GM18507 (cell line): ENCODE results near the gene SMAD3.
"Not testable (repeated sequence)": the region's sequence is repeated elsewhere in the genome, so short reads cannot be mapped to it uniquely, and the experiment has no call there.

Source experiments
- DNase-seq: peaks from one replicate; pipeline ENCODE4 v3.0.0; 2011; ENCODE audit warnings: low read depth; ENCODE audit not compliant: insufficient read length; ENCODE audit errors: extremely low spot score
- FAIRE-seq: peaks from 2 replicates; lab custom pipeline; 2011; peaks lifted over from hg19 to GRCh38; lab: Jason Lieb, UNC

SMAD3 gene

DNA sequence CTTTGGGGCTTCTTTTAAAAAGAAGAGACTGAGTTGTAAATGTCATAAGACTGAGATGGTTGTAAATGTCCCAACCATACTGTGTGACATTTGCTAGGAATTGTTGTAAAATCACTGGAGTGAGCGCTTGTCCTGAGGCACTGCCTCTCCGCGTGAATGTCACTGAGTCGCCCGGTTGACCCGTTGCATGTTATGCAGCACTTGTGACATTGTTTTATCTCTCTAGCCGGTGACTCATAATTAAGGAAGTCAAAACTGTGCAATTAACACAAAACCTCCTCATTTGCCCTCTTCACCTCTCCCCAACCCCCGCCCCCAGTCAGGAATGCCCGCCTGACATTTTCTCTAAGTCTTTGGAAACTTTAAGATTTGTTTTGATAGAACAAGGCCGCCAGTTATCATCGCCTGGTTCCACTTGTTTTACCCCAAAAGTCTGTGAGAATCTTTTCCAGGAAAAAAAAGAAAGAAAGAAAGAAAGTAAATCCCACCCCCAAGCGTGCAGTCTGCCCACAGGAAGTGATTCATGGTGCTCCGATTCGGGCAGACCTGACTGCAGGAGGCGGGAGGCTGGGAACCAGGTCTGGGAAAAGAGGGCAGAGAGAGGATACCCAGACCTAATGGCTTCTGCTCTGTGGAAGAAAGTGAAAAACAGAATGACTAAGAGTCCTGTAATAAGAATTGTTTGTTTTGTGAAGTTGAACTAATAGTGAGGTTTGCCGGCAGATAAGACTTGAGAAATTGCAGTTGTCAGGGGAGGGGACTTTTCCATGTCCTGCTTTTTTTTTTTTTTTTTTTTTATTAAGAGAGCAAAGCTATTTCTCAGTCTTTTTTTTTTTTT, 84.8 kb downstream of the SMAD3 start:
- DNase-seq = no peak
- FAIRE-seq = no peak

DNA sequence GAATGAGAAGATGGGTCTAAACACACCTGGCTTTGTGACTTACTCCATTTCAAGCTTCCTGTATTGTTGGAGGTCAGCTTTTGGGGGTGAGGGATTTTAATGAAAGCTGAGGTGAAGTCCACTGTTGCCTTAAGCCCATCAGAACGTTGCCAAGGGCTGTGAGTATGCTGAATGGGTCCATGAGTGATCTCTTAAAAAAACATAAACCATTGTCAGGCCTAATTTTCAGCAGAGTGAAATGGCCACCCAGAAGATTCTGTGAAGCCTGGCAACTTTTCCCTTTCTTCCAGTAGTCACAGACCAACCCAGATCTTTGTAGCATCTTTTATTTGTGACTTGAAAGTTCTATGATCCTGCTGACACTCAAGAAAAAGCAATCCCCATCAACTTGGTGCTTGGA, 87.0 kb downstream of the SMAD3 start:
- DNase-seq = no peak
- FAIRE-seq = no peak

GRCh38 chr15:67153044-67153443, 87.6 kb downstream of the SMAD3 start:
- FAIRE-seq, DNase-seq: not testable (repeated sequence)

DNA sequence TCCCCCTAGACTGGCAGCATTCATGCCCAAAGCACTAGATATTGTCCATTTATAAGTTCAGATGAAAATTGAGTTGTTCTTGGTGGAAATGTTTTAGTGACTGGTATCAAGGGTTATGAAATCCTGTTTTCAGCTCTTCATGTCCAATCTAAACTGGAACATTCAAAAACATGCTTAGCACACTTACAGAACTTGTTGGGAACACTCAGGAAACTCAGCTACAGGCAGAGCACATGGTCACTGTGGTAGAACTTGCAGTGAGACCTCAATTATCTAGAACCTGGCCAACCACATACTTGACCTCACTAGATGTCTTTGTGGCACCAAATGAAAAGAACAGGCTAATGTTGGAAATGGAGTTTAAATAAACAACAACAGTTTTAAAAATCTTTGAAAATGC, 88.8 kb downstream of the SMAD3 start:
- no peak for FAIRE-seq
- no peak for DNase-seq

DNA sequence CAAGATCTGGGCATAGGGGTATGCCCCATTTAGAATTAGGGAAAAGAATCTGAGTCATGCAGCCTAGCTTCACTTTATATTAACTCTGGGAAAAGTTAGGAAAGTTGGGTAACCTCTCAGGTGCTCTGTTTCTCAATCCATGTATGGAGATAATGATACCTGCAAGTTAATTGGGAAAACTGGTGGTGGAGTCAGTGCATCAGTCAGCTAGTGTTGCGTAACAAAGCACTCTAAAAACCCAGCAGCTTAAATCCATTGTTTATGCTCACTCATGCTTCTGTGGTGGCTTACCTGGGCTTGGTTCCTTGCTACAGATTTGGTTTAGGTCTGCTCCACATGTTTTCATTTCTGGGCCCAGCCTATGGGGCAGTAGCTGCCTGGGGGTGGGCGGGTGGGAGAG, 91.0 kb downstream of the SMAD3 start:
- no peak for FAIRE-seq
- DNase-seq = no peak

DNA sequence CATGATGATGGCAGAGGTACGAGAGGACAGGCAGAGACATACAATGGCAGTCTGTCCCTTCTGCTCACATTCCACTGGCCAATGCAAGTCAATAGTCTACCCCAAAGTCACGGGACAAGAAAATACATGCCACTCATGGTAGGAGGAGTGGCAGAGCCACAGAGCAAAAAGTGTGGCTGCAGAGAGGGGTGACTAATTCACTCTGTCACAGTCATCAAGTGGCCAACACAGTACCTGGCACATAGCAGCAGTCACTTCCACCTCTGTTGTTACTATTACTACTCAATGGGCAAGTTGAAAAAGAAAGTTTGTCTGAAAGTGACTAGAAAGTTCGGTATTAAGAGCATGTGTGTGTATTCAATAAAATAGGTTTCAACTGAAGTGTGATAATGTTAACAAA, 91.4 kb downstream of the SMAD3 start:
- DNase-seq (no peak), FAIRE-seq (no peak)

GRCh38 chr15:67157521-67158252, 92.3 kb downstream of the SMAD3 start:
- DNase-seq (no peak), FAIRE-seq (no peak)

DNA sequence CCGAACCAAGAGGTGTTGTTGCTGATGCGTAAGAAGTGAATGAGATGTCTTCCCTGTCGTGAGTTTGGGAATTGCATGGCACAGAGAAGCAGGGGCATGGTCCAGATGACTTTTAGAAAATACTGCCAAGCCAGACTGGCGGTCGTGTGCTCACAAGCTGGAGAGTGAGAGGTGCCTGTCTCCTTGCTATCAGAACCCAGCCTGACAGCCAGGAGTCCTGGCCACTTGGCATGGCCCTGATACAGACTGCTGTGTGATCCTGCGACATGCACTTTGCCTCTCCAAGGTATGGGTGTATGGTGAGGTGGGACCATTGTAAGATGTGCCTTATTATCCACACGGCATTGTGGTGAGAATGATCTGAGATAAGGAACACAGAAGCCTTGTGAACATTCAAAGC, 93.0 kb downstream of the SMAD3 start:
- FAIRE-seq = no peak
- no peak for DNase-seq

- FAIRE-seq = no peak
- DNase-seq = no peak
Observed at GRCh38 chr15:67161412-67161811, 96.0 kb downstream of the SMAD3 start.

DNA sequence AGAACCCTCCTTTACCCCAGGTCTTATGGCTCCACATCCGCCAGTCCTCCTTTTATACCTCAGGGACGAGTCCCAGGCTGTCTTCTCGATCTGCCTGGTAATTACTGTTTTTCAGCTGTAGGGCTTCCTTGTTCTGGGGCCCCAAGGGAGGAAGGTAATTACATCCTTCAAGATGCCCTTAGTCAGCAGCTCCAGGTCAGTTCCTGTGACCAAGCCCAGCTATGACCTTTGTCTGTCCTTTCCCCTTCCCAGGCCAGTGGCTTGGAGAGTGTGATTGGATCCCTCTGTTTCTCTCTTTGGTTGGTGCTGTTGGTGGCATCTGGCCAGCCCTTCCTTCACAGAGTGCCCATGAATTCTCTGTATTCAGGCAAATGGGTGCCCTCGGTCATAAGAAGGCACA, 96.5 kb downstream of the SMAD3 start:
- no peak for FAIRE-seq
- no peak for DNase-seq

- FAIRE-seq (no peak), DNase-seq (no peak)
Observed at GRCh38 chr15:67163180-67163579, 97.8 kb downstream of the SMAD3 start.

GRCh38 chr15:67164401-67164791, 99.0 kb downstream of the SMAD3 start:
- no peak for DNase-seq
- no peak for FAIRE-seq

DNA sequence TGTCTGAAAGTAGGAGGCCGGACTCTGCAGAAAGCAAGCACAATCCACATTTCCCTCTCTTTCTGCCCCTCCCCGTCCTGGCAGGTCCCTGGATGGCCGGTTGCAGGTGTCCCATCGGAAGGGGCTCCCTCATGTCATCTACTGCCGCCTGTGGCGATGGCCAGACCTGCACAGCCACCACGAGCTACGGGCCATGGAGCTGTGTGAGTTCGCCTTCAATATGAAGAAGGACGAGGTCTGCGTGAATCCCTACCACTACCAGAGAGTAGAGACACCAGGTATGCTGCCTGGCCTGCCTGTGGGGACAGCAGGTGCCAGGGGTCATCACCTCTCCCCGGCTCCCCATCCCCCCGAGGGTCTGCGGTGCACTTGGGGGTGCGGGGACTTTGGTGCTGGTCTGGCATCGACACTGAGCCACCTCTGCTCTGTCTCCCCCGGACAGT, 99.4 kb downstream of the SMAD3 start:
- FAIRE-seq = no peak

GRCh38 chr15:67165254-67166253, 100.2 kb downstream of the SMAD3 start:
- DNase-seq (no peak), FAIRE-seq (no peak)

More for the DNA sequence above, 99.4 kb downstream of the SMAD3 start:
- no peak for DNase-seq

DNA sequence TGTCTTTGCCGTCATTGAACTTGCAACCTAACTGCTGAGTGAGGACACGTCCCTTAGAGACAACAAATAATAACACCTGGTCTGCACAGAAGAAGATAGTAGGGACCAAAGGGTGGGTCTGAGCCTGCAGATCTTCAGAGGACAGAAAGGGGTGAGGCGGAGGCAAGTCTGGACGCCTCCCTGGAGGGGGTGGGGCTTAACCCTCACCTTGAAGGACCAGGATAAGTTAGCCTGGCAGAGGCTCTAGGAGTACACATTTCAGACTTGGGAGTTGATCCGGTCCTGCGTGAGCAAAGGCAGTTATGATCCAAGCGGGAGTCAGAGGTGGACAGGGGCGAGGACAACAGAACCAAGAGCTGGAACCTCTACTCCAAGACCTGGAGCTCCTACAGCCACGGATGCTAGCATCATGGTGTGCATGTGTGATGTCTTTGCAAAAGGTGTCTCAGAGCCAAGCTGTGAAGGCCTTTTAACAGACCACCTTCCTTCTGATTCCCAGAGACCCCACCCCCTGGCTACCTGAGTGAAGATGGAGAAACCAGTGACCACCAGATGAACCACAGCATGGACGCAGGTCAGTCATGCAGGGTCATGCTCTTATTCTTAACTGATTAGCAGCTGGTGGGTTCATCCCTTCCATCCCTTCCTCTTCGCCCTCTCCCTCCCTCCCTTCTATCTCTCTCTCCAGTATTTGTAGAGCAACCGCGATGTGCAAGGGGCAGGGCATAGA, 101.0 kb downstream of the SMAD3 start:
- DNase-seq = no peak
- no peak for FAIRE-seq

- FAIRE-seq = no peak
- no peak for DNase-seq
Observed at GRCh38 chr15:67167091-67167490, 101.7 kb downstream of the SMAD3 start.

GRCh38 chr15:67168694-67169093, 103.3 kb downstream of the SMAD3 start:
- DNase-seq (no peak), FAIRE-seq (no peak)

GRCh38 chr15:67170143-67170925, 104.9 kb downstream of the SMAD3 start:
- DNase-seq = no peak

More at GRCh38 chr15:67170143-67170925, 104.9 kb downstream of the SMAD3 start:
- FAIRE-seq = no peak
